A549 treated with ZK216348 at 1 μM for 4 hours (cell line): ENCODE data around the gene CAPN5. TPM values are rescaled to one million over a fixed set of nuclear protein-coding genes. Genes with fewer than 3 reads are reported as not detected.

Experiments
- total RNA-seq: library from RNA; stranded (reverse); fragments of 200-300 nt; extraction: Qiagen RNA extraction; gene quantifications from 5 replicates; pipeline ENCODE4 v1.2.3, GENCODE V29; 2022; ENCODE audit warnings: low read depth

CAPN5 gene
- total RNA-seq: 5.6 to 12.4 TPM (median 8.7 TPM) in 5 replicates

DNA sequence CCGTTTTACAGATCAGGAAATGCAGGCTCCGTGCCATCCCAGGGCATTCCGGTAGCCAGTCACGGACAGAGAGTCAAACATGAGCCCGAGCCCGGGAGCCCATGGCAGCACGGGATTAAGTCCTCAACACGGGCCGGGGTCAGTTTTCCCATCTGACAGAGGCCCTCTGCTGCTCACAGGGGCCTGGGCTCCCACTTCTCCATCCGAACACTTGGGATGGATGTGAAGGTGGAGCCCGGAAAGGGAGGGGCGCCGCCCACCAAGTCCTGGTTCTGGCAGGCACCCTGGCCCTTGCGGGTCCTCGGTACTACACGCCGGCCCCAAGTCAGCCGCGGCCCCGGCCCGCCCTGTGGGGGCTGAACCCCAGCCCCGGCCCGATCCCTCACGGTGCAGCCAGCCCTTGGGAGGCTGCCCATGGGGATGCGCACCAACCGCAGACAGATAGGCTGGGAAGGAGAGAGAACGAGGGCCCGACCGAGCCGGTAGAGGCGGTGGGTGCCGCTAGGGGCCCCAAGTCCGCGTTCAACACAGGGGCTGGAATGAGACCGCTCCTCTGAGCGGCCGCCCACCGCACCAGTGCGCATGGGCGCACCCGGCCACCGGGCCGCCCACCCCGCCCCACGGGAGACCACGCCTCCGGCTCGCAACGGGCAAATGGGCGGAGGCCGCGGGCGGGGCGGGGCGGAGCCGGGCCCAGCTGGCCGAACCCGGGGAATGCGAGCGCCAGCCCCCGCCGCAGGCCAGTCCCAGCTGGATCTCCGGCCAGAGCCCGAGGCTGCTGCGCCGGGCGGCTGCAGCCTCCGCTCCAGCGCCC lies at the start of gene CAPN5:
Gene CAPN5, plus strand, starts transcription at position 743 of the 814 bp plus-strand sequence. CDS start 17,916 bp downstream, outside the sequence.

GRCh38 chr11:77102246-77103210 lies 35.8 kb downstream of the CAPN5 start, which contains the start of gene OMP:
TSS of gene OMP (plus strand) at chr11:77102840. CDS start at chr11:77102840, 0 bp downstream.

GRCh38 chr11:77127920-77128691 lies 61.3 kb downstream of the CAPN5 start, which contains the start of gene MYO7A:
TSS of gene MYO7A (plus strand) at chr11:77128246. CDS start at chr11:77130635, 2,389 bp downstream.

Other genes with a start within 250 kb of the CAPN5 start
- 12.1 to 20.9 TPM (median 17.9 TPM) in 5 replicates for gene ACER3, start 206.1 kb upstream of the CAPN5 start, total RNA-seq
- gene B3GNT6, start 32.6 kb upstream of the CAPN5 start, total RNA-seq: 0.21 to 0.56 TPM (median 0.42 TPM) in 5 replicates
- gene OMP, start 35.9 kb downstream of the CAPN5 start, total RNA-seq: not detected in 5 replicates
- gene MYO7A, start 61.3 kb downstream of the CAPN5 start, total RNA-seq: 0.86 to 1.5 TPM (median 1.2 TPM) in 5 replicates
- gene GDPD4, start 234.7 kb downstream of the CAPN5 start, total RNA-seq: not detected in 5 replicates